HepG2 (cell line): Measurements from ENCODE around the gene ADAMTS4. TPM values are rescaled to one million over a fixed set of nuclear protein-coding genes. Genes with fewer than 3 reads are reported as not detected.

Experiments
- MED8 ChIP-seq: sonication (generic); formaldehyde crosslinking; IDR thresholded peaks from 2 replicates; pipeline ENCODE4 v1.8.1; 2023; ENCODE audit warnings: mild to moderate bottlenecking, missing genetic modification reagents; ENCODE audit not compliant: insufficient replicate concordance
- MTF2 ChIP-seq: sonication (generic); formaldehyde crosslinking; IDR thresholded peaks from 2 replicates; pipeline ENCODE4 v1.5.0; 2020; ENCODE audit warnings: missing genetic modification reagents, borderline replicate concordance
- NFRKB ChIP-seq: fragments of 450-650 bp; IDR thresholded peaks from 2 replicates; pipeline ENCODE4 v1.6.1; 2017
- NRL ChIP-seq: sonication (generic); formaldehyde crosslinking; IDR thresholded peaks from 2 replicates; pipeline ENCODE4 v1.5.0; 2020; ENCODE audit warnings: missing genetic modification reagents, mild to moderate bottlenecking, moderate library complexity, borderline replicate concordance
- PBX3 ChIP-seq: sonication (generic); formaldehyde crosslinking; IDR thresholded peaks from 2 replicates; pipeline ENCODE4 v1.8.1; 2023; ENCODE audit warnings: missing genetic modification reagents, inconsistent platforms, borderline replicate concordance
- RBM22 ChIP-seq: fragments of 200-400 bp; formaldehyde crosslinking; optimal IDR thresholded peaks from 2 replicates; pipeline ENCODE3; 2017; ENCODE audit warnings: mild to moderate bottlenecking, low read length, moderate library complexity
- RBM39 ChIP-seq: fragments of 200-400 bp; formaldehyde crosslinking; IDR thresholded peaks from one replicate; pipeline ENCODE4 v1.6.1; 2018; ENCODE audit warnings: antibody characterized with exemption, mild to moderate bottlenecking, low read depth, low read length; ENCODE audit not compliant: poor library complexity, severe bottlenecking
- RFX3 ChIP-seq: IDR thresholded peaks from 2 replicates; pipeline ENCODE4 v1.6.1; 2016; ENCODE audit warnings: missing biosample characterization, missing genetic modification reagents
- SOX5 ChIP-seq: IDR thresholded peaks from 2 replicates; pipeline ENCODE4 v1.6.1; 2016; ENCODE audit warnings: borderline replicate concordance
- TOPORS ChIP-seq: sonication (generic); formaldehyde crosslinking; IDR thresholded peaks from 2 replicates; pipeline ENCODE4 v1.8.0; 2023; ENCODE audit warnings: mild to moderate bottlenecking, missing genetic modification reagents
- ZMYM3 ChIP-seq: sonication (generic); formaldehyde crosslinking; IDR thresholded peaks from 2 replicates; pipeline ENCODE4 v1.5.1; 2020; ENCODE audit warnings: mild to moderate bottlenecking, missing genetic modification reagents
- ZNF318 ChIP-seq: sonication (generic); formaldehyde crosslinking; IDR thresholded peaks from 2 replicates; pipeline ENCODE4 v1.4.0; 2020; ENCODE audit warnings: mild to moderate bottlenecking, missing genetic modification reagents
- ZNF337 ChIP-seq: sonication (generic); formaldehyde crosslinking; IDR thresholded peaks from 2 replicates; pipeline ENCODE4 v1.5.1; 2020; ENCODE audit warnings: missing genetic modification reagents, low read depth, mild to moderate bottlenecking, borderline replicate concordance
- ZNF552 ChIP-seq: sonication (generic); formaldehyde crosslinking; IDR thresholded peaks from 2 replicates; pipeline ENCODE4 v1.9.0; 2022; ENCODE audit warnings: missing genetic modification reagents, mild to moderate bottlenecking, borderline replicate concordance
- ZNF563 ChIP-seq: sonication (generic); formaldehyde crosslinking; IDR thresholded peaks from 2 replicates; pipeline ENCODE4 v1.8.0; 2022; ENCODE audit warnings: mild to moderate bottlenecking, moderate library complexity, missing genetic modification reagents
- ZNF607 ChIP-seq: sonication (generic); formaldehyde crosslinking; IDR thresholded peaks from 2 replicates; pipeline ENCODE4 v1.5.1; 2020; ENCODE audit warnings: missing genetic modification reagents, mild to moderate bottlenecking, borderline replicate concordance
- ZNF724P ChIP-seq: sonication (generic); formaldehyde crosslinking; IDR thresholded peaks from 2 replicates; pipeline ENCODE4 v1.8.0; 2022; ENCODE audit warnings: missing genetic modification reagents, borderline replicate concordance
- polyA plus RNA-seq, 8 experiments: library from polyadenylated mRNA; depleted of rRNA in 3 of 8; stranded (reverse) in 7 of 8; unstranded in 1 of 8; fragments of >200 nt; fragmentation: Illumina TruSeq in 4 of 8; extraction: Trizol in 4 of 8; gene quantifications; 2 replicates each; pipeline versions ENCODE4 v1.2.1 to v1.2.3, GENCODE V29; 2011 to 2016; ENCODE audit warnings: low read depth in 4 of 8, missing spikeins in 1 of 8, mixed read lengths in 1 of 8; ENCODE audit not compliant: insufficient read depth in 1 of 8
- total RNA-seq, 5 experiments: library from RNA; depleted of rRNA; stranded (reverse); fragments of >200 nt; fragmentation: Illumina TruSeq; extraction: Trizol; gene quantifications; 2 replicates each; pipeline ENCODE4 v1.2.3, GENCODE V29; 2016; ENCODE audit warnings: low read depth in 1 of 5

ADAMTS4 gene
- total and polyA plus RNA-seq, 2 of the 13 experiments (the other 11 are each of a cell fraction or from before 2014, with no cell fraction given) = 0.51 to 1.7 TPM

DNA sequence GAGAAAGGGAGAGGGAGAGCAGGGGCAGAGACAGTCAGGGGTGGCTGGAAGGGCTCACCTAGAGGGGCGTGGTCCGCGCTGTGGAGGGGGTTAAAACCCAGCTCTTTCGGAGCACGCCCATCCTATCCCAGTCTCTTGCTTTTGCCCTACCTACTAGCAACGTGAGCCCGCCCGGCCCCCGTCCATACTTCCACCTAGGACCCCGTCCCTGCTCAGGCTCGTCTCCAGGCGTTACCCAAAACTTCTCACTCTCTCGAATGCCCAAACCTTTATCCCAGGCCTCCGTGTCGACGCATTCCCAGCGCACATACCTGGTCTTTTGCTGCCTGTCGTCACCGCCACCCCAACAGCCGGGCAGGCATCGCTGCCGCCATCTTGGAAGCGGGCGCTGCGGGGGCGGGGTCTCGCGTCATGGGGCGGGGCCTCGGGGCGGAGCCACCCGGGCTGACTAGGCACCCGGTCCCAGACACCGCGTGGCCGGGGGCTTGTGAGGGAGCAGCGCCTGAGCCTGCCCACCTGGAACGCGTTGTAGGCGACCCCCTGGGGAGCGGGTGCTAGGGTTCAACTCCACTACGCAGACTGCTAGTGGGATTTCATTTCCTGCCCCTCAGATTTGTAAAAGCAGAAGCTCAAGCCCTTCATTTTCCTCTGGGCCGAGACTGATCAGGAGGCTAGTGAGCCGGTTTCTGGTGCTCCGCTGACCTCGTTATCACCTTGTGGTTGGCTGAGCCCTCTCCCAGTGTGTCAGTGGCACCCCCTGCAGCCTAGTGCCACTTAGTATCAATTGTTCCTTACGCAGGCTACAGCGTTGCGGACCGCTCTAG is 21.5 kb downstream of the ADAMTS4 start, which contains the start of gene B4GALT3 (continued):
- TF ChIP-seq PBX3 = no peak
- 0 out of 2 replicates have a peak, but pooled peaks have one; percentile 41 for TF ChIP-seq ZNF563
- peak; percentile 39; the same call in 1 of the 2 replicates for TF ChIP-seq SOX5 (CRISPR knock-in tag)
- no peak for TF ChIP-seq ZNF724P (CRISPR knock-in tag)
- peak; percentile 86; the same call in 1 of the 2 replicates for TF ChIP-seq ZNF337
- 0 out of 2 replicates have a peak, but pooled peaks have one; percentile 77 for TF ChIP-seq NRL (CRISPR knock-in tag)
- TF ChIP-seq RBM22 = peak; percentile 73
- peak; percentile 43; the same call in 1 of the 2 replicates for TF ChIP-seq ZNF607 (CRISPR knock-in tag)
- TF ChIP-seq MTF2 = peak; percentile 78; the same call in 1 of the 2 replicates
- TF ChIP-seq ZNF552 (CRISPR knock-in tag) = no peak; the same call in 1 of the 2 replicates
- peak; percentile 75 for TF ChIP-seq MED8 (CRISPR knock-in tag)
- peak; percentile 48 for TF ChIP-seq RBM39
- TF ChIP-seq RFX3 (CRISPR knock-in tag) = no peak
- TF ChIP-seq ZMYM3 (CRISPR knock-in tag) = 0 out of 2 replicates have a peak, but pooled peaks have one; percentile 9
- TF ChIP-seq NFRKB = no peak
- no peak for TF ChIP-seq TOPORS
- peak; percentile 45; the same call in 1 of the 2 replicates for TF ChIP-seq ZNF318 (CRISPR knock-in tag)
